Measurements from ENCODE around the gene KIR3DL3. TPM values are rescaled to one million over a fixed set of nuclear protein-coding genes. Genes with fewer than 3 reads are reported as not detected.
"Not testable (repeated sequence)": the region's sequence is repeated elsewhere in the genome, so short reads cannot be mapped to it uniquely, and the experiment has no call there.

KIR3DL3 gene
- total RNA-seq, 1 experiment from 2014 or later: not detected

- not testable (repeated sequence) for DNase-seq (ENCODE audit: low read depth)
Observed at GRCh38 chr19:54775830-54776229, 51.6 kb downstream of the KIR3DL3 start.

GRCh38 chr19:54777851-54778250 lies 53.6 kb downstream of the KIR3DL3 start:
- DNase-seq (ENCODE audit: low read depth): not testable (repeated sequence)

- not testable (repeated sequence) for DNase-seq (ENCODE audit: low read depth)
Observed at GRCh38 chr19:54778896-54779295, 54.7 kb downstream of the KIR3DL3 start.

GRCh38 chr19:54782916-54783315 lies 58.7 kb downstream of the KIR3DL3 start:
- DNase-seq (ENCODE audit: low read depth): not testable (repeated sequence)

Other genes starting within 250 kb of the KIR3DL3 start
- not detected in 2 replicates for gene LAIR2, start 221.6 kb upstream of the KIR3DL3 start, total RNA-seq (2014; rRNA removed)
- not detected in 2 replicates for gene LILRA2, start 150.7 kb upstream of the KIR3DL3 start, total RNA-seq (2014; rRNA removed)
- gene LILRA1, start 130.8 kb upstream of the KIR3DL3 start, total RNA-seq (2014; rRNA removed): not detected in 2 replicates
- gene LILRB1, start 94.0 kb upstream of the KIR3DL3 start, total RNA-seq (2014; rRNA removed): not detected in 2 replicates
- gene LILRB4, start 61.5 kb upstream of the KIR3DL3 start, total RNA-seq (2014; rRNA removed): not detected in 2 replicates
- not detected in 2 replicates for gene KIR2DL3, start 14.1 kb downstream of the KIR3DL3 start, total RNA-seq (2014; rRNA removed)
- not detected in 2 replicates for gene KIR2DL1, start 45.4 kb downstream of the KIR3DL3 start, total RNA-seq (2014; rRNA removed)
- gene KIR2DL4, start 79.2 kb downstream of the KIR3DL3 start, total RNA-seq (2014; rRNA removed): not detected in 2 replicates
- gene KIR3DL1, start 92.0 kb downstream of the KIR3DL3 start, total RNA-seq (2014; rRNA removed): not detected in 2 replicates
- not detected in 2 replicates for gene KIR2DS4, start 108.2 kb downstream of the KIR3DL3 start, total RNA-seq (2014; rRNA removed)
- gene KIR3DL2, start 126.0 kb downstream of the KIR3DL3 start, total RNA-seq (2014; rRNA removed): not detected in 2 replicates
- not detected in 2 replicates for gene FCAR, start 149.8 kb downstream of the KIR3DL3 start, total RNA-seq (2014; rRNA removed)
- not detected in 2 replicates for gene NCR1, start 181.7 kb downstream of the KIR3DL3 start, total RNA-seq (2014; rRNA removed)
- gene NLRP7, start 223.1 kb downstream of the KIR3DL3 start, total RNA-seq (2014; rRNA removed): not detected in 2 replicates
- not detected in 2 replicates for gene NLRP2, start 241.9 kb downstream of the KIR3DL3 start, total RNA-seq (2014; rRNA removed)